ENCODE data around the gene ANKRD44.

DNA sequence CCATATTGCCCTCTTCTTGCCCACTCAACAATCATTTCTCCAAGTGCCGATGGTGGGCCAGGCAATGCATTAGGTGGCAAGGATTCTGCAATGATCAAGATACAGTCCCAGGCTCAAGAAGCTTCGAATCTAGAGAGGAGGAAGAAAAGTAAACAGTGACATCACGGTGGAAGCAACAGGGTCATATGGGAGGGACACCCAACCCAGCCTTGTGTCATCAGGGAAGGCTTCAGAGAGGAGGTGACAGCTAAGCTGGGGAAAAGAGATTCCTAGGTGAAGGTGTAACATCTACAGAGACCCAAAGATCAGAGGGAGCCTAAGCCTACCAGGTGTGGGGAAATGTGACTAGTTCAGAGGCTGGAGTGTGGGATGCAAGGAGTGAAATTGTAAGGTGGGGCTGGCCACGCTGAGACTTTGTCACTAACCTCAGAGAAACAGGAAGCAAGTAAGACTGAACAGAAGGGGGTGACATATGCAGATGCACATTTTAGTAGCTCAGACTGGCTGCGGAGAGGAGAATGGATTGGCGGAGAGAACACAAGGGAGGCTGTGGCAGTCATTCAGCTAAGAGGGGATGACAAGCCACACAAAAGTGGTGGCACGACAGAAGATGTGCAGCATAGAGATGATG, 104.9 kb downstream of the ANKRD44 start:
- TF ChIP-seq, protein P1, sequence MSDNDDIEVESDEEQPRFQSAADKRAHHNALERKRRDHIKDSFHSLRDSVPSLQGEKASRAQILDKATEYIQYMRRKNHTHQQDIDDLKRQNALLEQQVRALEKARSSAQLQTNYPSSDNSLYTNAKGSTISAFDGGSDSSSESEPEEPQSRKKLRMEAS (IDR thresholded peaks at IDR 0.05; ENCODE audit: low read depth, low read length), result no peak
- TF ChIP-seq, protein P2, sequence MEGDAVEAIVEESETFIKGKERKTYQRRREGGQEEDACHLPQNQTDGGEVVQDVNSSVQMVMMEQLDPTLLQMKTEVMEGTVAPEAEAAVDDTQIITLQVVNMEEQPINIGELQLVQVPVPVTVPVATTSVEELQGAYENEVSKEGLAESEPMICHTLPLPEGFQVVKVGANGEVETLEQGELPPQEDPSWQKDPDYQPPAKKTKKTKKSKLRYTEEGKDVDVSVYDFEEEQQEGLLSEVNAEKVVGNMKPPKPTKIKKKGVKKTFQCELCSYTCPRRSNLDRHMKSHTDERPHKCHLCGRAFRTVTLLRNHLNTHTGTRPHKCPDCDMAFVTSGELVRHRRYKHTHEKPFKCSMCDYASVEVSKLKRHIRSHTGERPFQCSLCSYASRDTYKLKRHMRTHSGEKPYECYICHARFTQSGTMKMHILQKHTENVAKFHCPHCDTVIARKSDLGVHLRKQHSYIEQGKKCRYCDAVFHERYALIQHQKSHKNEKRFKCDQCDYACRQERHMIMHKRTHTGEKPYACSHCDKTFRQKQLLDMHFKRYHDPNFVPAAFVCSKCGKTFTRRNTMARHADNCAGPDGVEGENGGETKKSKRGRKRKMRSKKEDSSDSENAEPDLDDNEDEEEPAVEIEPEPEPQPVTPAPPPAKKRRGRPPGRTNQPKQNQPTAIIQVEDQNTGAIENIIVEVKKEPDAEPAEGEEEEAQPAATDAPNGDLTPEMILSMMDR (IDR thresholded peaks at IDR 0.05; ENCODE audit: low read depth, low read length), result no peak

Measured in NB4 (cell line).